ELF-1 (cell line): ENCODE measurements around the gene WIZ.

Source experiments
- DNase-seq: peaks from one replicate; pipeline ENCODE4 v3.0.0-alpha.2; 2016; ENCODE audit warnings: low read depth, low spot score

WIZ gene

GRCh38 chr19:15374796-15375440 lies 74.8 kb downstream of the WIZ start:
- no peak for DNase-seq

- DNase-seq: no peak
Measured at GRCh38 chr19:15374105-15374651, 75.6 kb downstream of the WIZ start.

GRCh38 chr19:15373644-15374043 lies 76.1 kb downstream of the WIZ start:
- DNase-seq: no peak

GRCh38 chr19:15372891-15373301 lies 76.9 kb downstream of the WIZ start:
- no peak for DNase-seq

- DNase-seq: no peak
Measured at GRCh38 chr19:15372470-15372869, 77.3 kb downstream of the WIZ start.

GRCh38 chr19:15371786-15372380 lies 77.9 kb downstream of the WIZ start:
- DNase-seq: no peak

GRCh38 chr19:15371119-15371518 lies 78.6 kb downstream of the WIZ start:
- no peak for DNase-seq
